ENCODE results near the gene PPP2R3B. TPM values are rescaled to one million over a fixed set of nuclear protein-coding genes. Genes with fewer than 3 reads are reported as not detected.

The PPP2R3B gene
- polyA plus RNA-seq, 1 donor from 2014 or later = 41.7 TPM

GRCh38 chrX:397575-397974 lies 10.9 kb upstream of the PPP2R3B start:
- Histone ChIP-seq H4K20me1 (ENCODE audit: insufficient read depth) (no peaks in the 10 kb centered on the region), H3F3A (ENCODE audit: insufficient read depth, low read length, poor library complexity, severe bottlenecking) (no peaks in the 10 kb centered on the region), H3K4me3 (ENCODE audit: low read length) (no peak overlapping the region), H3K36me3 (ENCODE audit: insufficient read depth, low read length) (no peaks in the 10 kb centered on the region), H3K79me2 (replicated peaks; ENCODE audit: insufficient read depth, low read length) (no peaks in the 10 kb centered on the region), H2AFZ (ENCODE audit: low read depth, low read length) (no peak overlapping the region), H3K9me3 (ENCODE audit: low read length) (no peaks in the 10 kb centered on the region), H3K9ac (ENCODE audit: low read length) (no peak overlapping the region), H3K27me3 (ENCODE audit: insufficient read depth, low read depth, low read length) (no peaks in the 10 kb centered on the region), H3K9me2 (ENCODE audit: insufficient read depth, low read length) (no peaks in the 10 kb centered on the region), H3K27ac (ENCODE audit: low read length) (no peak overlapping the region), H3K4me2 (ENCODE audit: low read length) (no peak overlapping the region)
- TF ChIP-seq POLR2AphosphoS5 (IDR thresholded peaks at IDR 0.05) (no peak), RAD21 (conservative IDR thresholded peaks at IDR 0.05) (no peak), SMC3 (conservative IDR thresholded peaks at IDR 0.05; ENCODE audit: poor library complexity) (no peak)
- TF ChIP-seq, protein P1, sequence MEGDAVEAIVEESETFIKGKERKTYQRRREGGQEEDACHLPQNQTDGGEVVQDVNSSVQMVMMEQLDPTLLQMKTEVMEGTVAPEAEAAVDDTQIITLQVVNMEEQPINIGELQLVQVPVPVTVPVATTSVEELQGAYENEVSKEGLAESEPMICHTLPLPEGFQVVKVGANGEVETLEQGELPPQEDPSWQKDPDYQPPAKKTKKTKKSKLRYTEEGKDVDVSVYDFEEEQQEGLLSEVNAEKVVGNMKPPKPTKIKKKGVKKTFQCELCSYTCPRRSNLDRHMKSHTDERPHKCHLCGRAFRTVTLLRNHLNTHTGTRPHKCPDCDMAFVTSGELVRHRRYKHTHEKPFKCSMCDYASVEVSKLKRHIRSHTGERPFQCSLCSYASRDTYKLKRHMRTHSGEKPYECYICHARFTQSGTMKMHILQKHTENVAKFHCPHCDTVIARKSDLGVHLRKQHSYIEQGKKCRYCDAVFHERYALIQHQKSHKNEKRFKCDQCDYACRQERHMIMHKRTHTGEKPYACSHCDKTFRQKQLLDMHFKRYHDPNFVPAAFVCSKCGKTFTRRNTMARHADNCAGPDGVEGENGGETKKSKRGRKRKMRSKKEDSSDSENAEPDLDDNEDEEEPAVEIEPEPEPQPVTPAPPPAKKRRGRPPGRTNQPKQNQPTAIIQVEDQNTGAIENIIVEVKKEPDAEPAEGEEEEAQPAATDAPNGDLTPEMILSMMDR (IDR thresholded peaks at IDR 0.05; ENCODE audit: poor library complexity, severe bottlenecking) = no peak

GRCh38 chrX:394830-395229 lies 8.1 kb upstream of the PPP2R3B start:
- H3K4me3 ChIP-seq (ENCODE audit: low read length) = no peak overlapping the region
- H3K36me3 ChIP-seq (ENCODE audit: insufficient read depth, low read length) = no peaks in the 10 kb centered on the region
- no peaks in the 10 kb centered on the region for H3K27me3 ChIP-seq (ENCODE audit: insufficient read depth, low read depth, low read length)
- H4K20me1 ChIP-seq (ENCODE audit: insufficient read depth) = no peaks in the 10 kb centered on the region
- no peaks in the 10 kb centered on the region for H3K79me2 ChIP-seq (replicated peaks; ENCODE audit: insufficient read depth, low read length)
- no peaks in the 10 kb centered on the region for H3K9me3 ChIP-seq (ENCODE audit: low read length)
- H3K9me2 ChIP-seq (ENCODE audit: insufficient read depth, low read length) = no peaks in the 10 kb centered on the region
- TF ChIP-seq, protein P1 (IDR thresholded peaks at IDR 0.05; ENCODE audit: poor library complexity, severe bottlenecking) = no peak
- TF ChIP-seq TAF1 (IDR thresholded peaks at IDR 0.05; ENCODE audit: low read depth) (no peak), MXI1 (conservative IDR thresholded peaks at IDR 0.05; ENCODE audit: poor library complexity, severe bottlenecking) (no peak), EZH2 (IDR thresholded peaks at IDR 0.05; ENCODE audit: borderline replicate concordance, insufficient read depth, low read length, poor library complexity, severe bottlenecking) (no peak), SMC3 (conservative IDR thresholded peaks at IDR 0.05; ENCODE audit: poor library complexity) (no peak), RAD21 (conservative IDR thresholded peaks at IDR 0.05) (no peak), POLR2AphosphoS5 (IDR thresholded peaks at IDR 0.05) (no peak), EP300 (conservative IDR thresholded peaks at IDR 0.05; ENCODE audit: poor library complexity, severe bottlenecking) (no peak)
- TF ChIP-seq, protein P2, sequence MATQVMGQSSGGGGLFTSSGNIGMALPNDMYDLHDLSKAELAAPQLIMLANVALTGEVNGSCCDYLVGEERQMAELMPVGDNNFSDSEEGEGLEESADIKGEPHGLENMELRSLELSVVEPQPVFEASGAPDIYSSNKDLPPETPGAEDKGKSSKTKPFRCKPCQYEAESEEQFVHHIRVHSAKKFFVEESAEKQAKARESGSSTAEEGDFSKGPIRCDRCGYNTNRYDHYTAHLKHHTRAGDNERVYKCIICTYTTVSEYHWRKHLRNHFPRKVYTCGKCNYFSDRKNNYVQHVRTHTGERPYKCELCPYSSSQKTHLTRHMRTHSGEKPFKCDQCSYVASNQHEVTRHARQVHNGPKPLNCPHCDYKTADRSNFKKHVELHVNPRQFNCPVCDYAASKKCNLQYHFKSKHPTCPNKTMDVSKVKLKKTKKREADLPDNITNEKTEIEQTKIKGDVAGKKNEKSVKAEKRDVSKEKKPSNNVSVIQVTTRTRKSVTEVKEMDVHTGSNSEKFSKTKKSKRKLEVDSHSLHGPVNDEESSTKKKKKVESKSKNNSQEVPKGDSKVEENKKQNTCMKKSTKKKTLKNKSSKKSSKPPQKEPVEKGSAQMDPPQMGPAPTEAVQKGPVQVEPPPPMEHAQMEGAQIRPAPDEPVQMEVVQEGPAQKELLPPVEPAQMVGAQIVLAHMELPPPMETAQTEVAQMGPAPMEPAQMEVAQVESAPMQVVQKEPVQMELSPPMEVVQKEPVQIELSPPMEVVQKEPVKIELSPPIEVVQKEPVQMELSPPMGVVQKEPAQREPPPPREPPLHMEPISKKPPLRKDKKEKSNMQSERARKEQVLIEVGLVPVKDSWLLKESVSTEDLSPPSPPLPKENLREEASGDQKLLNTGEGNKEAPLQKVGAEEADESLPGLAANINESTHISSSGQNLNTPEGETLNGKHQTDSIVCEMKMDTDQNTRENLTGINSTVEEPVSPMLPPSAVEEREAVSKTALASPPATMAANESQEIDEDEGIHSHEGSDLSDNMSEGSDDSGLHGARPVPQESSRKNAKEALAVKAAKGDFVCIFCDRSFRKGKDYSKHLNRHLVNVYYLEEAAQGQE (IDR thresholded peaks at IDR 0.05; ENCODE audit: borderline replicate concordance) = no peak
- no peaks in the 10 kb centered on the region for H3F3A ChIP-seq (ENCODE audit: insufficient read depth, low read length, poor library complexity, severe bottlenecking)
- H2AFZ ChIP-seq (ENCODE audit: low read depth, low read length) = no peak overlapping the region
- no peak overlapping the region for H3K9ac ChIP-seq (ENCODE audit: low read length)
- no peak overlapping the region for H3K4me2 ChIP-seq (ENCODE audit: low read length)
- no peak overlapping the region for H3K27ac ChIP-seq (ENCODE audit: low read length)

Measured in neural cell (in vitro differentiated cells).